Hypothalamus (tissue), 51 donors: ENCODE data around the gene CUEDC2.

ENCODE experiments used
- DNase-seq, 51 donors: peaks; one replicate each; lab custom pipeline; 2025; lab: John Stamatoyannopoulos, UW

CUEDC2 gene

GRCh38 chr10:102412293-102412692 lies 20.1 kb downstream of the CUEDC2 start:
- no peak for DNase-seq

GRCh38 chr10:102411341-102412255 lies 20.8 kb downstream of the CUEDC2 start:
- no peak for DNase-seq

GRCh38 chr10:102410429-102411073 lies 21.8 kb downstream of the CUEDC2 start:
- DNase-seq: peak in 30 of 51 donors; percentile 12 to 77 (median 42)

DNA sequence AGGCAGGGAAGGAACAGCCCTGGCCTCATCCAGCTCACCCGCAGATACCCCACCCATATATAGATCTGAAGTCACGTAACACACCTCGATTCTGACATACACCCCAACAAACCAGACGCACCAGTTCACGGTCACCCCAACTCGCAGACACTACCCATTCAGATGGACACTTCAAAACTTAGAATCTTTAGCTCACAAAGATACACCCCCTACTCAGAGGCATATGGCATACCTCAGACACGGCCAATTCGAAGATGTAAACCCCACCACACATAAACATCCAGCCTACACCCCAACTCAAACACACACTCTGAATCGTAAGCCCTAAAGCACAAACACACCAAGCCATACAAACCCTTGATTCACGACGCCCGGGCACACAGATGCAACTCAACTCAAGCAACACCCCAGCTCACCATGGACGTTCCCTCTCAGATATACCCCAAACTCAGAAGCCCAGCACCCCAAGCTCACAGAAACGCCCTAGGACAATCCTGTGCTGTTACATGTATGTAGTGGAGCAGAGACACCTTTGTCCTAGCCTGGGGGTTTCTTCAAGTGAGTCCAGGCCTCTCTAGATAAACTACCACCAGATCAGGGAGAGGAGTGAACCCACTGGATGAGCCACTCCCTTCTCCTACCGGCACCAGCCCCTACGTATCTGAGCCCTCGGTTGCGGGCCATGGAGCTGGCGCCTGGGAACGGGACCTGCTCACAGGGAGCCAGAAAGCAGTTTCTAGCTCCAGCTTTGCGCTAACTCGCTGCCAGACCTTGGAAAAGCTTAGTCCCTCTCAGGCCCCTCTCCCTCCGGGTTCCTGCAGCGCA lies 22.6 kb downstream of the CUEDC2 start:
- peak in 2 of 51 donors; percentile 28 to 45 for DNase-seq

DNA sequence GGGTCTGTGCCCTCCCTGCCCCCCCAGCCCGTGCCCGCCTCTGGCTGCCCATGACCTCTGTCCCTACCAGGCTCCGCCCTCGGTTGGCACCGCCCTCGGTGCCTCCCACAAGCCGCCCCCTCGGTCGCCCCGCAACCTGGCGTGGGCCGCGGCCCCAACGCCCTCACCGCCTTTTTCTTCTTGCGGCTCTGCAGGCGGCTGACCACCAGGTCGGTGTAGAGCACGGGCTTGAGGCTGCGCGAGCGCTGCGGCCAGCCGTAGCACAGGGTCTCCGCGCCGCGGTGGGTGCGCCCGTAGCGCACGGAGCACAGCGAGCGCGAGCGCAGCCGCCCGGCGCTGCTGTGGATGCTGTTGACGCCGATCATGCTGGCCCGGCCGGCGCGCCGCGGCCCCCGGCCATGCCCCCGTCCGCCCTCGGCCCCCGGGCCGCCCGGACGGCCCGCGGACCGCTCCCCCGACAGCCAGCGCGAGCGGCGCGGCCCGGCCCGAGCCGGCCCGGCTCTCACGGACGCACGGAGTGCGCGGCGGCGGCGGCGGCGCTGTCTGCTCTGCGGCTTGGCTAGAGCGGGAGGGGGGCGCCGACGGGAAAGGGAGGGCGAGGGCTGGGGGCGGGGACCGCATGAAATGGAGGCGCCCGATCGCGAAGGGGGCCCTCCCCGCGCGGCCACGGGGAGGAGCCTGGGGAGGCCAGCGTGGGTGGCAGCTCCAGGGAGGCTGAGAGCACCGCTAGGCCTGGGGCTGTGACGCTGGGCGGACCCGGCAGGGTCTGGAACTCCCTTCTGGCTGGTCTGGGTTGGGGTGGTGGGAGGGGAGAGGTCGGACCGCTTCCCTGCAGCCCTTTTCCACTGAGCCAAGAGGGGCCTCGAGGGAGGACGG lies 23.4 kb downstream of the CUEDC2 start:
- DNase-seq: peak in 34 of 51 donors; percentile 11 to 76 (median 54)

DNA sequence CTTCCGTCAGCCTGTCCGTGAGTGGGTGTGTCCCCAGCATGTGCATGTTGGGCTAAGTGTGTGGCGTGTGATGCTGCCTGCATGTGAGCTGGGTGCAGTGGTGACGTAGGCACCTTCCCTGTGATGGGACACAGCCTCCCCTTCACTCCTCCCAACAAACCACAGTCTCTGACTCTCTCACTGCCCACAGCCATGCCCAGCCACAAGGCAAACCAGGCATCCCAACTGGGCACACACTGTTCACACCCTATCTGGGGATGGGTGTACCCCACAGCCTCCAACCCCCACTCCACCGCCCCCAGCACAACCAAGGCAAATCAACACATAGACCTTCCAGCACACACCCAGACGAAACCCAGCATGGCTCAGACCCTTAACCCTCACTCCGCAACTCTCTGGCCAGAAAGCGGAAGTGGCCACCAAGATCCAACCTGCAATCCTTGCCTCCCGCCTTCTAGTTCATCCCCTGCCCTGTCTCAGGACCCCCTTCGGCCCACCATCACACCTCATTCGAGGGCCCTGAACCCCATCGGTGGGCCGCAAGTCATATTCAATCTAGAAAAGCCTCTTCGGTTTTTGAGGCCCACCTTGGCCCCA lies 24.1 kb downstream of the CUEDC2 start:
- peak in 3 of 51 donors; percentile 17 to 56 (median 18) for DNase-seq

GRCh38 chr10:102407425-102408130 lies 24.8 kb downstream of the CUEDC2 start:
- no peak for DNase-seq

- DNase-seq: no peak
These were observed 25.6 kb downstream of the CUEDC2 start for GRCh38 chr10:102406815-102407214.

GRCh38 chr10:102405632-102406031 lies 26.7 kb downstream of the CUEDC2 start:
- DNase-seq: no peak

- DNase-seq: no peak
These were observed 27.2 kb downstream of the CUEDC2 start for GRCh38 chr10:102405108-102405571.

- no peak for DNase-seq
These were observed 27.8 kb downstream of the CUEDC2 start for GRCh38 chr10:102404361-102405107.

DNA sequence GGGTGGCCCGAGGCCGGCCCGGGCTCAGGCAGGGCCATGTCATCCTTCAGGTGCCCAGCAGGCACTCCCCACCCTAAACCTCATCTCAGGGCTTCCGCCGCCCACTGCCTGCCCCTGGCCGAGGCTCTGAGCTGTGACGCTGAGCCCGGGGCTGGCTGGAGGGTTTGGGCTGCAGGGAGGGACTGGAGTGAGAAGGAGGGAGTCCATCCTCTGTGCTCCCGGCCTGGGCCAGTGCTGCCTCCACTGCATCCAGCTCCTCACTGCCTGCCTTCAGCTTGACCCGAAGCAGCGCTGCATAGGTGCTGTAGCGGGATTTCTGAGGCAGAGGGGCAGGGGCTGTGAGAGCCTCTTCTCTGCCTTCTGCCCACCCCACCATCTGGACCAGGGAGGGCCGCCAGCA lies 29.3 kb downstream of the CUEDC2 start:
- no peak for DNase-seq

DNA sequence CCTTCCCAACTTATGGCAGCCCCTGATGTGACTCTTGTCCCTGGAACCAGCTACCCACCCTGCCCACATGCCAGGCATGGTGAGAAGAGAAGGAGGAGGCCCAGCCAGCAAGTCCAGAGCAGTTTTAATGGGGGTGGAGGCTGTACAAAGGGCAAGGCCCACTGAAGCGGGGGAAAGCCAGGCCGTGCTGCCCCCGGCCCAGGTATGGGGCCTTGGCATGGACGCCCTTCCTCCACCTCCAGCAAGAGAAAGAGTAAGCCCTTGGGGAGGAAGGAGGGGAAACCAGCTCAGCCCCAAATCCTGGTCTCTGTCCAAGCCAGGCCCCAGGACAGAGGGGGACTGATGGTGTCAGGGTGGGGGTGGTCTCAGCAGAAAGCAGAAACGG lies 29.9 kb downstream of the CUEDC2 start:
- DNase-seq: no peak

GRCh38 chr10:102401735-102402511 lies 30.5 kb downstream of the CUEDC2 start:
- DNase-seq: no peak

DNA sequence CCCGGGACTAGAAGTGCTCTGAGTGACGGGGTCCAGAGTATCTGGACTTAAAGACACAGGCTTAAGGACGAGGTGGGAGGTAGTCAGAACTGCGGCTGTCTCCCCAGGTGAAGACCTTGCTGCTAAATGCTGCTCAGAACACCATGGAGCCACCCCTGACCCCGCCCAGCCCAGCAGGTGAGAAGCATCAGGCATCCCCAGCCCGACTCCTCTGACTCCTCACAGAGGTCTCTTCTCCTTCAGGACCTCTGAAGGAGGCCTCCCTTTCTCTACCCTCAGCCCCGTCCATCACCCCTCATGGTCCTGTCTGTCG lies 31.1 kb downstream of the CUEDC2 start:
- no peak for DNase-seq

DNA sequence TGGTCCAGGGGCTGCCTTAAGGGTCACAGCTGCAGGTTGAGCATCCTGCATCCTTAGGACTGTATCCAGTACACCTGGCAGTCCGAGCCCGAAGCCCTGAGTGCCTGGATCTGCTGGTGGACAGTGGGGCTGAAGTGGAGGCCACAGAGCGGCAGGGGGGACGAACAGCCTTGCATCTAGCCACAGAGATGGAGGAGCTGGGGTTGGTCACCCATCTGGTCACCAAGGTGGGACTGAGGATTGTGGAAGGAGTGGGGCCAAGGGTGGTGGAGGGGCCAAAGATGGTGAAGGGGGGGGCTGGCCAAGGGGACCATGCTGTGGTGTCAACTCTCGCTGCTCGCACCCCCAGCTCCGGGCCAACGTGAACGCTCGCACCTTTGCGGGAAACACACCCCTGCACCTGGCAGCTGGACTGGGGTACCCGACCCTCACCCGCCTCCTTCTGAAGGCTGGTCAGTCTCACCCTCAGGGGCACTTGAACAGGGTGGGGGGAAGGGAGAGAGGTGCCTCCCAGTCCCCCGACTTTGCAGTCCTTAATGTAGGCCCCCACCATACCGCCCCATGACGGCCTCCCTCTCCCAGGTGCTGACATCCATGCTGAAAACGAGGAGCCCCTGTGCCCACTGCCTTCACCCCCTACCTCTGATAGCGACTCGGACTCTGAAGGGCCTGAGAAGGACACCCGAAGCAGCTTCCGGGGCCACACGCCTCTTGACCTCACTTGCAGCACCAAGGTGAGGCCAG lies 31.6 kb downstream of the CUEDC2 start:
- DNase-seq: no peak

GRCh38 chr10:102400076-102400475 lies 32.3 kb downstream of the CUEDC2 start:
- DNase-seq: peak in 1 of 51 donors; percentile 29
